PC-9 (cell line): ENCODE measurements around the gene FAM163B. TPM values are rescaled to one million over a fixed set of nuclear protein-coding genes. Genes with fewer than 3 reads are reported as not detected.

Experiments used
- BruUV-seq: library from RNA; stranded (reverse); fragments of 400-500 nt; replicated peaks from 2 replicates; lab custom pipeline; 2021; lab: Mats Ljungman, UMichigan
- CTCF ChIA-PET: fragments of 300-600 bp; sonication (Branson Sonifier 250); formaldehyde crosslinking; loops from one replicate; lab custom pipeline; 2022; ENCODE audit warnings: antibody characterized with exemption; lab: Charles Lee
- POLR2A ChIA-PET: fragments of 300-600 bp; sonication (Branson Sonifier 250); formaldehyde crosslinking; loops from one replicate; lab custom pipeline; 2022; ENCODE audit warnings: antibody characterized with exemption; ENCODE audit not compliant: unreplicated experiment; lab: Charles Lee
- DNase-seq, 2 experiments: peaks; one replicate each; pipeline versions ENCODE4 v3.0.0 to v3.0.0-alpha.2; 2015 to 2022; ENCODE audit warnings: mixed read lengths in 1 of 2
- H2AFZ ChIP-seq: fragments of 200-600 bp; sonication (generic); 2 replicates; pipeline ENCODE4 v1.8.1; 2017; ENCODE audit warnings: antibody characterized with exemption
- H3F3A ChIP-seq: fragments of 200-600 bp; sonication (generic); 2 replicates; pipeline ENCODE4 v1.8.1; 2017; ENCODE audit warnings: antibody characterized with exemption, mild to moderate bottlenecking, low read depth; ENCODE audit not compliant: insufficient read depth
- H3K27ac ChIP-seq: fragments of 200-600 bp; sonication (generic); 2 replicates; pipeline ENCODE4 v1.6.1; 2016; ENCODE audit warnings: mixed run types
- H3K27me3 ChIP-seq: fragments of 200-600 bp; sonication (generic); 2 replicates; pipeline ENCODE4 v1.6.1; 2016; ENCODE audit warnings: low read depth, mixed run types; ENCODE audit not compliant: insufficient read depth
- H3K36me3 ChIP-seq: fragments of 200-600 bp; sonication (generic); 2 replicates; pipeline ENCODE4 v1.6.1; 2016; ENCODE audit warnings: low read depth, mixed run types
- H3K4me1 ChIP-seq: fragments of 200-600 bp; sonication (generic); replicated peaks from 2 replicates; pipeline ENCODE4 v1.6.1; 2016; ENCODE audit warnings: mixed run types; ENCODE audit not compliant: insufficient read depth
- H3K4me2 ChIP-seq: fragments of 200-600 bp; sonication (generic); 2 replicates; pipeline ENCODE4 v1.6.1; 2017; ENCODE audit warnings: mixed run types
- H3K4me3 ChIP-seq: fragments of 200-600 bp; sonication (generic); 2 replicates; pipeline ENCODE4 v1.6.1; 2016; ENCODE audit warnings: mixed run types
- H3K79me2 ChIP-seq: fragments of 200-600 bp; sonication (generic); 2 replicates; pipeline ENCODE4 v1.6.1; 2017; ENCODE audit warnings: low read depth, mixed run types
- H3K9me2 ChIP-seq: fragments of 200-600 bp; sonication (generic); 2 replicates; pipeline ENCODE4 v1.8.1; 2017; ENCODE audit warnings: mild to moderate bottlenecking; ENCODE audit not compliant: insufficient read depth
- H3K9me3 ChIP-seq: fragments of 200-600 bp; sonication (generic); 2 replicates; pipeline ENCODE4 v1.8.1; 2016; ENCODE audit warnings: low read depth; ENCODE audit not compliant: insufficient read depth
- H4K20me1 ChIP-seq: fragments of 200-600 bp; sonication (generic); 2 replicates; pipeline ENCODE4 v1.8.1; 2017; ENCODE audit not compliant: insufficient read depth
- CTCF ChIP-seq: fragments of 200-600 bp; sonication (generic); conservative IDR thresholded peaks from 2 replicates; pipeline ENCODE4 v1.6.1; 2017; ENCODE audit warnings: mixed run types, antibody characterized with exemption, mild to moderate bottlenecking, moderate library complexity
- EZH2 ChIP-seq: fragments of 200-600 bp; sonication (generic); IDR thresholded peaks from 2 replicates; pipeline ENCODE4 v1.8.0; 2017; ENCODE audit warnings: antibody characterized with exemption, low read depth
- intact Hi-C: fragments of 100-400 bp; cut with micrococcal nuclease; formaldehyde crosslinking; loops from one replicate; pipeline ENCODE4 v1.10.0; 2022; ENCODE audit not compliant: unreplicated experiment
- total RNA-seq: library from RNA; stranded (reverse); gene quantifications from 2 replicates; pipeline ENCODE4 v1.2.3, GENCODE V29; 2021

The FAM163B gene
- total RNA-seq, 1 experiment from 2014 or later, result not detected

DNA sequence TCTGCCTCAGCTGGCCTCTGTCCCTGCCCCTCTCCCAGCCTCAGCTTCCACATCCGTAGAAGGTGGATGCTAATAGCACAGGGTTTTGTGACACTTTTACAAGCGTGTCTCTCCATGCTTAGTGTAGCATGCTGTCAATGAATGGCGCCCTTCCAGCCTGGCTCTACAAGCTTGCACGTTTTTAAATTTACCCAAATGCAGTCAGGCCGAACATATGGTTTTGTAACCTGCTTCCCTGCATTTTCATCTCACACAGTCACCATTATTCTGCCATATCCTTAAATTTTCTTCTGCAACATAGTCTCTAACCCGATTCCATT is 28.8 kb downstream of the FAM163B start:
- Histone ChIP-seq H3K79me2 (no peaks in the 10 kb centered on the region), H4K20me1 (no peaks in the 10 kb centered on the region), H3K4me3 (no peak overlapping the region), H3K9me2 (no peaks in the 10 kb centered on the region), H3K36me3 (no peaks in the 10 kb centered on the region), H3K27ac (no peak overlapping the region), H3F3A (no peaks in the 10 kb centered on the region), H3K9me3 (no peaks in the 10 kb centered on the region), H3K4me2 (no peak overlapping the region), H2AFZ (no peak overlapping the region), H3K27me3 (peaks cover 98% of the 10 kb centered on the region), H3K4me1 (no peaks in the 10 kb centered on the region)
- POLR2A ChIA-PET, result no interaction called here
- DNase-seq, result no peak
- BruUV-seq, result no TSS peak
- intact Hi-C loops, result no loop called here
- CTCF ChIA-PET, result no interaction called here
- TF ChIP-seq CTCF (no peak), EZH2 (no peak)

DNA sequence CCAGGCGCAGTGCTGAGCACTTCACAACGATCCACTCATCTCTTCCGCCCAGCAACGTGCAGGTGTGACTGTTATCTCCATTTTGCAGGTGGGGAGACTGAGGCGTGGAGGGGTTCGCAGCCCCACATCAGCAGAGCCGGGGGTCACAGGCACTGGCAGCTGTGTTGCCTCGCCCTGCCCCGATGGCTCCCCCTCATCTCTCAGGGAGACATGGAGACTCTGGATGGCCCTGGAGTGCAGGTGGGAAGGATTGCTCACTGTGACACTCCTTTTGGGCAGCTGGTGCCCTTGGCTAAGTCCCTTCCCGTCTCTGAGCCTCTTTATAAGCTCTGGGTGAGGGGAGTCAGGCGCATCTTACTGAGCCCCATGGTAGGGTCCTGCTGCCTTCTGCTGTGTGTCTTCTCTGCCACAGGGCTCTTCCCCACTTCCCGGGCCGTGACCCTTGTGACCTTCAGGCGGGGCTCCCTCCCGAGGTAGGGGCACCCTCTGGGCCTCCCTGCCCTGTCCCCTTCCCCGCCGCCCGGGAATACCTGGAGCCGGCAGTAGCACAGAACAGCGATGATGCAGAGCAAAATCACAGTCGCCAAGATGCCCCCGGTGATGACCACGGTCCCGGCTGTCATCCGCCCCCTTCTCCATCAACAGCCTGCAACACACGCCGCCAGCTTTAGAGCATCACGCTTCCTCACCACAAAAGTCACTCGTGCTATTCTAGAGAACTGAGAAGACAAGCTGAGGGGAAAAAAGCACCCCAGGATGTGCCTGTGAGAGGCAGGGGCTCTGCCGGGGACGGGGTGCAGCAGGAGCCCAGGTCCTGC is 29.4 kb downstream of the FAM163B start:
- Histone ChIP-seq H3F3A (no peaks in the 10 kb centered on the region), H4K20me1 (no peaks in the 10 kb centered on the region), H3K4me1 (no peaks in the 10 kb centered on the region), H3K79me2 (no peaks in the 10 kb centered on the region), H3K27me3 (peaks cover 98% of the 10 kb centered on the region), H3K36me3 (no peaks in the 10 kb centered on the region), H3K9me3 (no peaks in the 10 kb centered on the region), H3K27ac (no peak overlapping the region), H2AFZ (no peak overlapping the region), H3K4me2 (no peak overlapping the region), H3K4me3 (no peak overlapping the region), H3K9me2 (no peaks in the 10 kb centered on the region)
- no TSS peak for BruUV-seq
- intact Hi-C loops, result no loop called here
- no peak for DNase-seq
- ChIA-PET POLR2A (no interaction called here), CTCF (interaction anchor here (0.6 kb wide), 1 partner anchor 89 kb away, joined by 7 read pairs; no protein-coding TSS in a partner anchor)
- no peak for TF ChIP-seq CTCF
- TF ChIP-seq EZH2, result no peak

DNA sequence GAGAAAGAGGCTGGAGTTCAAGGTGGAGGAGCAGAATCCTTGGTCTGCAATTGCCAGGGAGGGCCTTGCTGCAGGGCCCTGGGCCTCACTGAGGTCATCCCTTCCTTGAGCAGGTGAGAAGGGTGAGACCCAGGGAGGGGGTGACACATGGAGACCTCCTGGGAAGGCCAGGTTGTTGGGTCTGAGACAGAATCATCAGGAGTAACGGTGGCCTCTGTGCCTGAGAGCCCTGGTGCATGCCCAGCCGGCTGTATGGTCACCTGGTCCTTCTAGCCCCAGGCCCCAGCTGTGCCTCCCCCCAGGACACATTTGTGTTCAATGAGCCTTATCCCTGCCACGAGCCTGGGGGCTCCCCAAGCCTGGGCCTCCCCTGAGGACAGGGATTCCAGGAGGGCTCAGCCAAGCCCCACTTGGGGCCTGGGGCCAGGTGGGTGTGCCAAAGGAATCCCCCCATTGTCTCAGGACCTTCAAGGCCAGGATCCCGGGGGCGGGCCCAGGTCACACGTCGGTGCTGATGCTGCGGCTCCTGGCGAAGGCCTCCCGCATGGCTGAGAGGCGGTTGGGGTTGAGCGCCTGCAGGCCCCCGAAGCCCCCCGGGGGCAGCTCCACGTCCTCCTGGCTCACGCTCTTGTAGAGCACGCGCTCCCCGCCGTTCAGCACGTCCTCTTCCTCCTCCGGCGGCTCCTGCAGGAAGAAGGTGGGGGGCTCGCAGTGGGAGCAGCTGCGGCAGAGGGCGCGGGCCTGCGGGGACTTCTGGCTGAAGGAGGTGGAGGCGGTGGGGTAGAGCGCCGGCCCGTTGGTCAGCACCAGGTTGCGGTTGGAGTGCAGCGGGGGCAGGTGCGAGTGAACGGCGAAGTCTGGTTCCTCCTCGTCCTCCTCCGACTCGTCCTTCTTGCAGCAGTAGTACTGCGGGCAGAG is 30.4 kb downstream of the FAM163B start:
- Histone ChIP-seq H3K36me3 (no peaks in the 10 kb centered on the region), H2AFZ (no peak overlapping the region), H3K4me1 (no peaks in the 10 kb centered on the region), H3K9me3 (no peaks in the 10 kb centered on the region), H3K27me3 (peaks cover 98% of the 10 kb centered on the region), H3K79me2 (no peaks in the 10 kb centered on the region), H3K9me2 (no peaks in the 10 kb centered on the region), H3F3A (no peaks in the 10 kb centered on the region), H4K20me1 (no peaks in the 10 kb centered on the region), H3K4me3 (no peak overlapping the region), H3K27ac (no peak overlapping the region), H3K4me2 (no peak overlapping the region)
- intact Hi-C loops, result no loop called here
- TF ChIP-seq EZH2 (no peak), CTCF (no peak)
- ChIA-PET CTCF (interaction anchor here (0.6 kb wide), 1 partner anchor 88 kb away, joined by 7 read pairs; no protein-coding TSS in a partner anchor), POLR2A (no interaction called here)
- no peak for DNase-seq
- BruUV-seq, result no TSS peak
